ENCODE data around the gene GABARAP. TPM values are rescaled to one million over a fixed set of nuclear protein-coding genes. Genes with fewer than 3 reads are reported as not detected.

GABARAP gene
- total and polyA plus RNA-seq, 12 donors: 440 to 733 (median 517) TPM

DNA sequence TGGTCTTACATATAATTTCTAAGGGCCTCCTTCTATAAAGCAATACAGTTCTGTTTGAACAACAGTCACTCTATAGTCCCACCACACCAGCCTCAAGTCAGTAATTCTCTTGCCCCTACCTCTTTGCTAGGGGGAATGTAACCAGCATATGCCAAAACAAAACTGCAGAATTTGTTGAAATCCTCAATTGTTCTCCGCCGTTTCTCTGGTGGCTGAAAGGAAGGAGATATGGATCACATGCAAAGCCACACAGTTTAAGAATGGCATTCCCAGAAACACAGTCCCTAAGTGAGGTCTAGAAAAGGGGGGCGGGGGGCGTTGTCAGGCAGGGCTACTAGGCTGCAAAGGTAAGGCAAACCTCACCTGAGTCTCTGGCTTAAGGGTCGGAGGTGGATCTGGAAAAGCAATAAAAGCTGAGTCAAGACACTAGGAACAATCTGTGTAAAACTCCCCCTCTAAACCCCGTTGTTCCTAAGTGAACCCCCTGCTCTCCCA lies 4.9 kb downstream of the GABARAP start:
- no peak for ATAC-seq
- peaks cover 14 to 65% (median 52%) of the 10 kb centered on the region in 9 donors for H3K4me1 ChIP-seq
- no peak for TF ChIP-seq CTCF (IDR thresholded peaks at IDR 0.05)
- H3K27me3 ChIP-seq: no peaks in the 10 kb centered on the region
- 23 to 29% methylated on average over 6 of the region's 6 CpGs for WGBS, 2 donors
- H3K9me3 ChIP-seq: no peaks in the 10 kb centered on the region
- H3K36me3 ChIP-seq: peaks cover 0 to 37% (median 0%) of the 10 kb centered on the region in 9 donors
- peak overlapping the region; percentile 16 to 100 (median 94) for H3K27ac ChIP-seq
- DNase-seq: no peak
- H3K4me3 ChIP-seq: peak overlapping the region; percentile 16 to 99 (median 96)
- intact Hi-C loops (cut with DNase I): no loop called here

DNA sequence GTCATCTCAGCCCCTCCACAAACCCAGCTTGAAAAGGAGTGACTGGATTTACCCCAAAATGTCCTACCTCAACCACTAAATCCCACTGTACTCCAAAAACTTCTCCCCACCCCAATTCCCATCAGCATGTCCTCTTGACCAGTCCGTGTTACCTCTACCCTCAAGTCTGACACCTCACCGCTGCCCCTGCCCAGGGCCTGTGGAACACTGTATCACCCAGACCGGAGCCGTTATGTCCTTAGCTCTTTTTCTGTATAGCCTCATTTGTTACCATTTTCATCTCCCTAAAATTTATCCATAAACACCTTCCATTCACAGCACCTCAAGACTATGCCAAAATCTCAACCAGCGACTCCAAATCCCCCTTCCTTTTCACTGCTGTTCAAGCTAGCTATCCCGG lies 5.4 kb downstream of the GABARAP start:
- no peak for DNase-seq
- H3K4me1 ChIP-seq: peaks cover 14 to 70% (median 57%) of the 10 kb centered on the region in 9 donors
- no peak for TF ChIP-seq CTCF (IDR thresholded peaks at IDR 0.05)
- H3K4me3 ChIP-seq: peak overlapping the region in 3 of 10 donors; percentile 96 to 99 (median 97)
- no peaks in the 10 kb centered on the region for H3K27me3 ChIP-seq
- intact Hi-C loops (cut with DNase I): no loop called here
- peak overlapping the region in 6 of 10 donors; percentile 92 to 100 (median 95) for H3K27ac ChIP-seq
- H3K36me3 ChIP-seq: peaks cover 0 to 37% (median 0%) of the 10 kb centered on the region in 9 donors
- 87 to 88% methylated on average over 6 of the region's 6 CpGs for WGBS, 2 donors
- ATAC-seq: no peak
- no peaks in the 10 kb centered on the region for H3K9me3 ChIP-seq

- Histone ChIP-seq H3K9me3 (no peaks in the 10 kb centered on the region), H3K36me3 (peaks cover 0 to 34% (median 0%) of the 10 kb centered on the region in 9 donors), H3K27me3 (no peaks in the 10 kb centered on the region), H3K27ac (no peak overlapping the region), H3K4me1 (peaks cover 9 to 68% (median 53%) of the 10 kb centered on the region in 9 donors), H3K4me3 (no peak overlapping the region)
- intact Hi-C loops (cut with DNase I): no loop called here
- WGBS, 2 donors: 86 to 89% methylated on average over 22 of the region's 22 CpGs
- no peak for TF ChIP-seq CTCF (IDR thresholded peaks at IDR 0.05)
- DNase-seq (no peak), ATAC-seq (no peak)
Measured at GRCh38 chr17:7235693-7236665, 6.3 kb downstream of the GABARAP start.

DNA sequence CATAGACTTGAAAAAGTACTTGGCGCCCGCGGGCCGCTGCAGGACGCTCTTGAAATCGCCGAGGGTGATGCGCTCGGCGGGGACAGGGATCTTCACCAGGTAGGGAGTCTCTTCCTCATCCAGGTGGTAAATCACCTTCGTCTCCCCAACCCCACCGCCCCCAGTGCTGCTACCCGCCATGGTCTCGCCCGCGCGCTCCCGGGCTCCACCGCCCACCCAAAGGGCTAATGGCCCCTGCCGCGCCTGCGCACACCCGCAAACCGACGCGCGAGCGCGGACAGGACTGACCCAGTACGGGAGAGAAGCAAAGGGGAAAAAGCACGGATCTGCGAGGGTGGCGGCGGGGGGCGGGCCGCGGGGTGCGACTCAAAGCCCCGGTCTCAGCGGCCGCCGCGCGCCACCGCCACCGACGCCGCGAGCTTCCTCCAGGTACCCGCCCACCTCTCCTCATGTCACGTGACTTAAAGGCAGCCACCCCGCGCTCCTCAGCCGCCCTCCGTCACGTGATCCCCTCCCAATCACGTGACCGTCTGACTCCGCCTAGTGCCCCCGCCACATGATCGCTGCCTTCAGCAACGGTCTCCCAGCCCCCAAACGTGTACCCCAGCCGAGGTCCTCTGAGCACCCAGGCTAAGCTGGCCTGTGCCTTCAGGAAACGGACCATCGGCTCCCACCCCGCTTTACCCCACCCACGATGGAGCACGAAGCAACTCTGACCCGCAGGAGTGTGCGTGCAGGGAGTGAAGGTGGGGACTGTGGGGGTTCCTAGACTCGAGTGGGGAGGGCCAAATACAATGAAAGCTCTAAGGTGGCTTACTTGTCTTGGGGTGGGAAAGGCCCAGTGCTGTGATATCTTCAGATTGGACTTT lies 7.9 kb downstream of the GABARAP start, which contains the start of gene DVL2:
Gene DVL2, minus strand, starts transcription at position 435 of the 869 bp plus-strand sequence. Its CDS starts 255 bp downstream, at position 180.
- Histone ChIP-seq H3K4me1 (peaks cover 0 to 56% (median 41%) of the 10 kb centered on the region in 9 donors), H3K27ac (peak within 1 kb of the TSS; percentile 31 to 95 (median 86)), H3K27me3 (no peaks in the 10 kb centered on the region), H3K9me3 (no peaks in the 10 kb centered on the region), H3K4me3 (peak within 1 kb of the TSS; percentile 57 to 94 (median 86)), H3K36me3 (peaks cover 0 to 35% (median 12%) of the 10 kb centered on the region in 9 donors)
- 0% methylated on average over 54 to 72 of the region's 72 CpGs for whole genome bisulfite sequencing, 2 donors
- peak; percentile 94 to 96 for DNase-seq
- no peak for TF ChIP-seq CTCF (IDR thresholded peaks at IDR 0.05)
- intact Hi-C loops (cut with DNase I): no loop called here
- peak; percentile 64 to 79 (median 71) for ATAC-seq

Measured in heart right ventricle (tissue), 16 donors.